Neural cell (in vitro differentiated cells): Measurements from ENCODE around the gene MAPK8. TPM values are rescaled to one million over a fixed set of nuclear protein-coding genes. Genes with fewer than 3 reads are reported as not detected.

Experiments used
- H2AFZ ChIP-seq: fragments of 200-600, 300-800 bp; sonication (generic), shearing (Covaris generic); 2 replicates; pipeline ENCODE4 v1.6.0; 2014; ENCODE audit warnings: low read depth, mild to moderate bottlenecking, antibody characterized with exemption, low read length, moderate library complexity
- H3F3A ChIP-seq: fragments of 200-600 bp; shearing (Covaris generic); 2 replicates; pipeline ENCODE4 v1.6.1; 2016; ENCODE audit warnings: mild to moderate bottlenecking, moderate library complexity, mixed read lengths, antibody characterized with exemption, low read length; ENCODE audit not compliant: insufficient read depth, poor library complexity, severe bottlenecking
- H3K27ac ChIP-seq: fragments of 200-600, 300-800 bp; sonication (generic), shearing (Covaris generic); 2 replicates; pipeline ENCODE4 v1.5.1; 2014; ENCODE audit warnings: mild to moderate bottlenecking, low read length, moderate library complexity
- H3K27me3 ChIP-seq: fragments of 300-800, 200-600 bp; sonication (generic), shearing (Covaris generic); 2 replicates; pipeline ENCODE4 v1.6.0; 2014; ENCODE audit warnings: mild to moderate bottlenecking, low read depth, low read length, moderate library complexity; ENCODE audit not compliant: insufficient read depth
- H3K36me3 ChIP-seq: fragments of 300-800, 200-600 bp; sonication (generic), shearing (Covaris generic); 2 replicates; pipeline ENCODE4 v1.5.1; 2014; ENCODE audit warnings: mild to moderate bottlenecking, antibody characterized with exemption, low read length, moderate library complexity; ENCODE audit not compliant: insufficient read depth
- H3K4me2 ChIP-seq: fragments of 300-800, 200-600 bp; sonication (generic), shearing (Covaris generic); 2 replicates; pipeline ENCODE4 v1.6.0; 2014; ENCODE audit warnings: mild to moderate bottlenecking, low read length
- H3K4me3 ChIP-seq: fragments of 300-800, 200-600 bp; sonication (generic), shearing (Covaris generic); 2 replicates; pipeline ENCODE4 v1.5.1; 2014; ENCODE audit warnings: mild to moderate bottlenecking, low read length, moderate library complexity
- H3K79me2 ChIP-seq: fragments of 200-600 bp; shearing (Covaris generic); replicated peaks from 2 replicates; pipeline ENCODE4 v1.6.0; 2014; ENCODE audit warnings: mild to moderate bottlenecking, low read length, moderate library complexity; ENCODE audit not compliant: insufficient read depth
- H3K9ac ChIP-seq: fragments of 300-800, 200-600 bp; sonication (generic), shearing (Covaris generic); 2 replicates; pipeline ENCODE4 v1.6.1; 2016; ENCODE audit warnings: mild to moderate bottlenecking, low read length, mixed read lengths
- H3K9me2 ChIP-seq: fragments of 200-600 bp; shearing (Covaris generic); 2 replicates; pipeline ENCODE4 v1.6.1; 2016; ENCODE audit warnings: mild to moderate bottlenecking, low read length, mixed read lengths; ENCODE audit not compliant: insufficient read depth
- H3K9me3 ChIP-seq: fragments of 200-600, 300-800 bp; sonication (generic), shearing (Covaris generic); 2 replicates; pipeline ENCODE4 v1.6.1; 2016; ENCODE audit warnings: mild to moderate bottlenecking, mixed run types, low read length, moderate library complexity, mixed read lengths
- H4K20me1 ChIP-seq: fragments of 200-600 bp; shearing (Covaris generic); 2 replicates; pipeline ENCODE4 v1.6.1; 2016; ENCODE audit warnings: mild to moderate bottlenecking, mixed run types; ENCODE audit not compliant: insufficient read depth
- EP300 ChIP-seq: fragments of 450-650 bp; conservative IDR thresholded peaks from 2 replicates; pipeline ENCODE4 v1.6.1; 2014; ENCODE audit warnings: antibody characterized with exemption, mild to moderate bottlenecking, moderate library complexity; ENCODE audit not compliant: poor library complexity, severe bottlenecking
- EZH2 ChIP-seq: fragments of 200-600, 300-800 bp; shearing (Covaris generic), sonication (generic); IDR thresholded peaks from 2 replicates; pipeline ENCODE4 v1.6.1; 2014; ENCODE audit warnings: antibody characterized with exemption, low read length, borderline replicate concordance, mild to moderate bottlenecking; ENCODE audit not compliant: insufficient read depth, poor library complexity, severe bottlenecking
- MXI1 ChIP-seq: fragments of 450-650 bp; conservative IDR thresholded peaks from 2 replicates; pipeline ENCODE4 v1.6.1; 2014; ENCODE audit warnings: antibody characterized with exemption, mild to moderate bottlenecking; ENCODE audit not compliant: poor library complexity, severe bottlenecking
- POLR2AphosphoS5 ChIP-seq: IDR thresholded peaks from 2 replicates; pipeline ENCODE4 v1.6.1; 2012
- RAD21 ChIP-seq: fragments of 450-650 bp; conservative IDR thresholded peaks from 2 replicates; pipeline ENCODE4 v1.6.1; 2014; ENCODE audit warnings: antibody characterized with exemption, mild to moderate bottlenecking, moderate library complexity
- REST ChIP-seq: IDR thresholded peaks from 2 replicates; pipeline ENCODE4 v1.6.1; 2012; ENCODE audit warnings: borderline replicate concordance
- SMC3 ChIP-seq: fragments of 450-650 bp; conservative IDR thresholded peaks from 2 replicates; pipeline ENCODE4 v1.6.1; 2014; ENCODE audit warnings: antibody characterized with exemption, mild to moderate bottlenecking, moderate library complexity; ENCODE audit not compliant: poor library complexity
- TAF1 ChIP-seq: IDR thresholded peaks from 2 replicates; pipeline ENCODE4 v1.6.1; 2012; ENCODE audit warnings: low read depth
- polyA plus RNA-seq: library from polyadenylated mRNA; depleted of rRNA; stranded (reverse); fragments of >200 nt; gene quantifications from 2 replicates; pipeline ENCODE4 v1.2.3, GENCODE V29; 2014
- TF ChIP-seq, protein P1 (sequence below): fragments of 450-650 bp; IDR thresholded peaks from 2 replicates; pipeline ENCODE4 v1.5.1; 2014; ENCODE audit warnings: antibody characterized with exemption, mild to moderate bottlenecking, moderate library complexity; ENCODE audit not compliant: poor library complexity, severe bottlenecking

Gene MAPK8
- polyA plus RNA-seq, 1 donor from 2014 or later = 187 TPM

GRCh38 chr10:48454302-48455054 is 148.0 kb downstream of the MAPK8 start:
- no peak overlapping the region for H3K4me3 ChIP-seq
- no peak overlapping the region for H3K27ac ChIP-seq
- H3K36me3 ChIP-seq = no peaks in the 10 kb centered on the region
- H3K9me3 ChIP-seq = no peaks in the 10 kb centered on the region
- H3K9me2 ChIP-seq = no peaks in the 10 kb centered on the region
- H3K79me2 ChIP-seq = no peaks in the 10 kb centered on the region
- H3K9ac ChIP-seq = no peak overlapping the region
- no peak overlapping the region for H2AFZ ChIP-seq
- H4K20me1 ChIP-seq = no peaks in the 10 kb centered on the region
- no peaks in the 10 kb centered on the region for H3K27me3 ChIP-seq
- no peak for TF ChIP-seq POLR2AphosphoS5
- no peak for TF ChIP-seq EZH2
- no peak for TF ChIP-seq TAF1
- no peak for TF ChIP-seq REST
- TF ChIP-seq SMC3 = no peak
- TF ChIP-seq MXI1 = no peak
- TF ChIP-seq EP300 = no peak
- TF ChIP-seq, protein P1, sequence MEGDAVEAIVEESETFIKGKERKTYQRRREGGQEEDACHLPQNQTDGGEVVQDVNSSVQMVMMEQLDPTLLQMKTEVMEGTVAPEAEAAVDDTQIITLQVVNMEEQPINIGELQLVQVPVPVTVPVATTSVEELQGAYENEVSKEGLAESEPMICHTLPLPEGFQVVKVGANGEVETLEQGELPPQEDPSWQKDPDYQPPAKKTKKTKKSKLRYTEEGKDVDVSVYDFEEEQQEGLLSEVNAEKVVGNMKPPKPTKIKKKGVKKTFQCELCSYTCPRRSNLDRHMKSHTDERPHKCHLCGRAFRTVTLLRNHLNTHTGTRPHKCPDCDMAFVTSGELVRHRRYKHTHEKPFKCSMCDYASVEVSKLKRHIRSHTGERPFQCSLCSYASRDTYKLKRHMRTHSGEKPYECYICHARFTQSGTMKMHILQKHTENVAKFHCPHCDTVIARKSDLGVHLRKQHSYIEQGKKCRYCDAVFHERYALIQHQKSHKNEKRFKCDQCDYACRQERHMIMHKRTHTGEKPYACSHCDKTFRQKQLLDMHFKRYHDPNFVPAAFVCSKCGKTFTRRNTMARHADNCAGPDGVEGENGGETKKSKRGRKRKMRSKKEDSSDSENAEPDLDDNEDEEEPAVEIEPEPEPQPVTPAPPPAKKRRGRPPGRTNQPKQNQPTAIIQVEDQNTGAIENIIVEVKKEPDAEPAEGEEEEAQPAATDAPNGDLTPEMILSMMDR = no peak
- no peak for TF ChIP-seq RAD21
- no peak overlapping the region for H3K4me2 ChIP-seq
- no peaks in the 10 kb centered on the region for H3F3A ChIP-seq

DNA sequence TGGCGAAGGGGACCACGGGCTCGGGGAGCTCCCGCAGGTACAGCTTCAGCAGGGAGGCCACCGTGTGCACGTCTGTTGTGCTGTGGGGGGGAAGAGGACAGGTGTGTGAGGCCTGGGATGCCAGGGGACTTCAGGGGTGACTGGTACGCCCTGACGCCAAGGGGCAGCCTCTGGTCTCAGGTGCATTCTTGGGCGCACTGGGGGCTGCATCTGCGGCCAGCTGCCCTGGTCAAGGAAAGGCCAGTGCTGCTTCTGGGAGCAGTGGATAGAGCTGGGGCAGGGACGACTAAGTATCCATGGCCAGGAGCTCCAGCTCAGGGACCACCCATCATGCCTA is 148.5 kb downstream of the MAPK8 start:
- Histone ChIP-seq H3K4me3 (no peak overlapping the region), H3K4me2 (no peak overlapping the region), H3K27me3 (no peaks in the 10 kb centered on the region), H3K79me2 (no peaks in the 10 kb centered on the region), H3K9me3 (no peaks in the 10 kb centered on the region), H3K9ac (no peak overlapping the region), H2AFZ (no peak overlapping the region), H3K9me2 (no peaks in the 10 kb centered on the region), H3K27ac (no peak overlapping the region), H3K36me3 (no peaks in the 10 kb centered on the region), H3F3A (no peaks in the 10 kb centered on the region), H4K20me1 (no peaks in the 10 kb centered on the region)
- no peak for TF ChIP-seq MXI1
- no peak for TF ChIP-seq POLR2AphosphoS5
- TF ChIP-seq EZH2 = no peak
- no peak for TF ChIP-seq REST
- TF ChIP-seq RAD21 = no peak
- no peak for TF ChIP-seq SMC3
- TF ChIP-seq, protein P1 = no peak
- TF ChIP-seq EP300 = no peak
- TF ChIP-seq TAF1 = no peak
